Esophagus squamous epithelium (tissue), 4 donors: Measurements from ENCODE around the gene SASH3.

ENCODE experiments used
- POLR2A ChIP-seq, 4 donors: fragments of 450-650 bp; IDR thresholded peaks; one replicate each; pipeline ENCODE4 v1.6.1; 2017; ENCODE audit warnings: antibody characterized with exemption in 4 of 4, mild to moderate bottlenecking in 4 of 4, moderate library complexity in 3 of 4
- TF ChIP-seq, protein P1 (sequence below), 6 experiments: fragments of 450-650 bp in 4 of 6; fragments of 200-600 bp in 2 of 6; sonication (generic) in 2 of 6; IDR thresholded peaks; one replicate each; pipeline ENCODE4 v1.5.1; 2016 to 2019; ENCODE audit warnings: antibody characterized with exemption in 6 of 6, mild to moderate bottlenecking in 4 of 6, moderate library complexity in 4 of 6

DNA sequence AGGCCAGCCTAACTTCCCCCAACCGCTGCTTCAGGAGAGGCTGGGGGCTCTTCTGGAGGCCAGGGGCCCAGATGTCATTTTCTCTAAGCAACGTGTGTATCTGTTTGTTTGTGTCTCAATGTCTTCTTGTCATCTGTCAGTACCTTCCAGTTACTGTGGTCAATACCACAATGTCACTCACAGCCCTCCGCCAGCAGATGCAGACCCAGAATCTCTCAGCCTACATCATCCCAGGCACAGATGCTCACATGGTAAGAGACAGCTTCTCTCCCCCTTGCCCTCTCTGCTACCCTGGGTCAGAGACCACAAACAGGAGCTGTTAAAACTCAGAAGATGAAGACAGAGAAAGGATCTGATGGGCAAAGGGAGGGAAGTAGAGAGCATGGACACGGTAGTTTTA lies 35.9 kb upstream of the SASH3 start:
- TF ChIP-seq, protein P1, sequence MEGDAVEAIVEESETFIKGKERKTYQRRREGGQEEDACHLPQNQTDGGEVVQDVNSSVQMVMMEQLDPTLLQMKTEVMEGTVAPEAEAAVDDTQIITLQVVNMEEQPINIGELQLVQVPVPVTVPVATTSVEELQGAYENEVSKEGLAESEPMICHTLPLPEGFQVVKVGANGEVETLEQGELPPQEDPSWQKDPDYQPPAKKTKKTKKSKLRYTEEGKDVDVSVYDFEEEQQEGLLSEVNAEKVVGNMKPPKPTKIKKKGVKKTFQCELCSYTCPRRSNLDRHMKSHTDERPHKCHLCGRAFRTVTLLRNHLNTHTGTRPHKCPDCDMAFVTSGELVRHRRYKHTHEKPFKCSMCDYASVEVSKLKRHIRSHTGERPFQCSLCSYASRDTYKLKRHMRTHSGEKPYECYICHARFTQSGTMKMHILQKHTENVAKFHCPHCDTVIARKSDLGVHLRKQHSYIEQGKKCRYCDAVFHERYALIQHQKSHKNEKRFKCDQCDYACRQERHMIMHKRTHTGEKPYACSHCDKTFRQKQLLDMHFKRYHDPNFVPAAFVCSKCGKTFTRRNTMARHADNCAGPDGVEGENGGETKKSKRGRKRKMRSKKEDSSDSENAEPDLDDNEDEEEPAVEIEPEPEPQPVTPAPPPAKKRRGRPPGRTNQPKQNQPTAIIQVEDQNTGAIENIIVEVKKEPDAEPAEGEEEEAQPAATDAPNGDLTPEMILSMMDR (IDR thresholded peaks at IDR 0.05), result no peak
- no peak for TF ChIP-seq POLR2A (IDR thresholded peaks at IDR 0.05)
